GM13977 (cell line): ENCODE measurements around the gene TMIGD1.

Experiments
- DNase-seq: peaks from one replicate; pipeline ENCODE4 v3.0.0; 2012; ENCODE audit warnings: low spot score
- in situ Hi-C: fragments of 300-500 bp; cut with MboI; formaldehyde crosslinking; loops from one replicate; pipeline ENCODE4 v1.12.0; 2022; ENCODE audit warnings: low sequenced_read_pairs, low pct_unique_long_range_greater_than_20kb, mixed read lengths, inconsistent platforms; ENCODE audit not compliant: unreplicated experiment
- TF ChIP-seq, protein P1 (sequence below): IDR thresholded peaks from 2 replicates; pipeline ENCODE4 v1.5.1; 2012; ENCODE audit warnings: mild to moderate bottlenecking, control low read depth; ENCODE audit not compliant: insufficient read depth; ENCODE audit errors: extremely low read depth, missing control alignments

The TMIGD1 gene

DNA sequence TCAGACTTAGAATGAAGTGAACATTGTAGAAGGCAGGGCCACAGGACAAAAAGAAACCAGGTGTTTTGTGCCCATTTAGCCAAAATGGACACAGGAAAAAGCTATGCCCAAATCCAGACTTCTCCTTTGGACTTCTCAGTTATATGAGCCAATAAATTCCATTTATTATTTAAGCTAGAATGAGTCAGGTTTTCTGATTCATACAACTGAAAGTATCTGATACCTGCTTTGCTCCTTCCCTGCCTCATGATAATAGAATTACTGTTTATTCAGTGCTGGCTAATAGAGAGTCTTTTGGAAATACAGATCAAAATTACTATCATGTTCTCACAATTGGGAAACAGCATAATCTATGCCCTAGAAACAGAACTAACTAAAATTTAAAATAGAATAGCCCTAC, 36.1 kb upstream of the TMIGD1 start:
- TF ChIP-seq, protein P1, sequence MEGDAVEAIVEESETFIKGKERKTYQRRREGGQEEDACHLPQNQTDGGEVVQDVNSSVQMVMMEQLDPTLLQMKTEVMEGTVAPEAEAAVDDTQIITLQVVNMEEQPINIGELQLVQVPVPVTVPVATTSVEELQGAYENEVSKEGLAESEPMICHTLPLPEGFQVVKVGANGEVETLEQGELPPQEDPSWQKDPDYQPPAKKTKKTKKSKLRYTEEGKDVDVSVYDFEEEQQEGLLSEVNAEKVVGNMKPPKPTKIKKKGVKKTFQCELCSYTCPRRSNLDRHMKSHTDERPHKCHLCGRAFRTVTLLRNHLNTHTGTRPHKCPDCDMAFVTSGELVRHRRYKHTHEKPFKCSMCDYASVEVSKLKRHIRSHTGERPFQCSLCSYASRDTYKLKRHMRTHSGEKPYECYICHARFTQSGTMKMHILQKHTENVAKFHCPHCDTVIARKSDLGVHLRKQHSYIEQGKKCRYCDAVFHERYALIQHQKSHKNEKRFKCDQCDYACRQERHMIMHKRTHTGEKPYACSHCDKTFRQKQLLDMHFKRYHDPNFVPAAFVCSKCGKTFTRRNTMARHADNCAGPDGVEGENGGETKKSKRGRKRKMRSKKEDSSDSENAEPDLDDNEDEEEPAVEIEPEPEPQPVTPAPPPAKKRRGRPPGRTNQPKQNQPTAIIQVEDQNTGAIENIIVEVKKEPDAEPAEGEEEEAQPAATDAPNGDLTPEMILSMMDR: no peak
- in situ Hi-C loops: no loop called here
- no peak for DNase-seq

DNA sequence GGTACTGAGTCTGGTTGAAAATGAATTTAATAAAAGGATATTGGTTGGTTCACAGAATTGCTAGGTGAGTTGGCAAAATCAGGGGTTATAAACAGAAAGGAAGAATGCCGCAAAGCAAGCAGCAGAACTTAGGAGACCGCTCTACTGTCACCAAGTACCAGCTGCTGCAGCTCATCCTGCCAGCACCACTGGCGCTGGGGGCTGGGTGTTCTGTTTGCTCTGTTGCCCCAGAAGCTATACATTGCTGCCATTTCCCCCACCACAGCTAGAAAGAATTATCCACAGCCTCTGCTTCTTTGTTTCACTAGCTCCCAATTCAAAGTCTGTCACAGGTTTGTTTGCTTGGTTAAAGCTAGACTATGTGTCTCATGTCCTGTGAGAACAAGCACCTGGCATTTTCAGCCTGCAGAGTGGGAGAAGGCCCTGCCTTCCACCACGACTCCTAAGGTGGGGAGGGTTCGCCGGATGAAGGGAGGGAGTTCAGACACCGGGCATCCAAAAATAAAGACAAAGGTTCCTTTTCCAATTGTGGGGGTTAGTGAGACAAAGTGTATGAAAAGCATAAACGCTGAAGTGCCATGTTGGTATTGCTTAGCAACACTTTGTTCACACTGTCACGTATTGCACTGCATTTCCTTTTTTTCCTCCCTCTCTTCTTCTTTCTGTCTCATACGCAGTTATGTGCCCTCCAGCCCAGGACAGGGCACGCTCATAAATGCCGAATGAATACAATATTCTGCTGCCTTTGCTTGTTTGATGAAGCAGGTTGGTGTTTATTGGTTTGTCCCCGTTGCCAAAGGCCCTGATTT, 35.3 kb upstream of the TMIGD1 start:
- no peak for DNase-seq
- in situ Hi-C loops: no loop called here
- TF ChIP-seq, protein P1: no peak

DNA sequence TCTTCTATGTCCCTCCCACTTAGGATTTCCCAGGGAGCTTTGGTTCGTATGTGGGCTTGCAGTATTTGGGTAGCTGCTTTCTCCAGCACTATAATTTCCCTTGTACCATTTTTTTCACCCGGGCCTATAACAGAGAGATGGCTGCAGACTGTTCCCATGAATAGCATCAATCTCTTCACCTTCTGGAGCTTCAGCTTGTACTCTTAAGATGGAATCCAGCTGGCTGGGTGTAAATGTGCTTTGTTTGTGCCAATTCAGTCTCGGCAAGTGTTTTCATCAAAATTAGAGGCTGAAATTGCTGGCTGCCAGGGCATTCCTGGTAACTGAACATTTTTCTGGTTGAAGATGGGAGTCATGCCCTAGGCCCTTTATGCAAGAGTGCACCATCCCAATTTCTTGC, 32.7 kb upstream of the TMIGD1 start:
- DNase-seq: no peak
- TF ChIP-seq, protein P1: no peak
- in situ Hi-C loops: no loop called here

DNA sequence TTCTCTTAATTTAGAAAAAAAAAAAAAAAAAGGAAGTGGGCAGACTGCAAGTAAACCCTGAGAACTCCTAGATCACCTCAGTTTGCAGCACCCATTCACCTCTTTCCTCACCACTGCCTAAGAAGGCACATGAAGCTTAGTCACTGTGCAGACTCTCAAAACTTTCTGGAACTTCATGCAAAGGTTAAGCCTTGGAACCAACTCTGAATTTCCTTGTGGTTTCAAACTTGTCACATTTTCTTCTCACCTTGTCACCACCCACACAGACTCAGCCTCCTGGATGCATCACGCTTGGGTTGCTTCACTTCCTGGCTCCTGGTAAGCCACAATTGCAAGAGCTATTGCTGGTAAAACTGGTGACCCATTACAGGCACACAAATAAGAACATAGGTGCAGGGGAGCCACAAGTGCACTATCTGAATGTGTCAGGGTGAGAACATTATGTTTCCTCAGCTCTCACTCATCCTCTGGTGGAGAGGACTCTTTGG, 29.9 kb upstream of the TMIGD1 start:
- in situ Hi-C loops: no loop called here
- peak; percentile 63 for DNase-seq
- TF ChIP-seq, protein P1: no peak

DNA sequence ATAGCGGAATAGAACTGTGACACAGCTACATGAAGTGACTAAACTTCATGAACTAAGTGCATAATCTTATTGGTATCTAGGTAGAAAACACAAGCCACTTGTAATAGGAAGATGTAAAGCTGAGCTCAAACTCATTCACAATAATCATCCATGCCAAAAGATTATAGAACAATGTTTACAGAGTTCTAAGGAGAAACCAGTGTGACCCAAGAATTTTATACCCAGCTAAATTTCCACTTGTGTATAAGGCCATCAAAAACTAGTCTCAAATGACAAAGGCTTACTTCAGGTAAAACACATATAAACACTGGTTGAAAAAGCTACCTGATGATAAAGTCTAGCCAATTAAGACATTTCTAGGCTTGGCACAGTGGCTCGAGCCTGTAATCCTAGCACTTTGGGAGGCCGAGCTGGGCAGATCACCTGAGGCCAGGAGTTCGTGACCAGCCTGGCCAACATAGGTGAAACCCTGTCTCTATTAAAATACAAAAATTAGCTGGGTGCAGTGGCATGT, 28.0 kb upstream of the TMIGD1 start:
- no peak for DNase-seq
- in situ Hi-C loops: no loop called here
- TF ChIP-seq, protein P1: no peak

DNA sequence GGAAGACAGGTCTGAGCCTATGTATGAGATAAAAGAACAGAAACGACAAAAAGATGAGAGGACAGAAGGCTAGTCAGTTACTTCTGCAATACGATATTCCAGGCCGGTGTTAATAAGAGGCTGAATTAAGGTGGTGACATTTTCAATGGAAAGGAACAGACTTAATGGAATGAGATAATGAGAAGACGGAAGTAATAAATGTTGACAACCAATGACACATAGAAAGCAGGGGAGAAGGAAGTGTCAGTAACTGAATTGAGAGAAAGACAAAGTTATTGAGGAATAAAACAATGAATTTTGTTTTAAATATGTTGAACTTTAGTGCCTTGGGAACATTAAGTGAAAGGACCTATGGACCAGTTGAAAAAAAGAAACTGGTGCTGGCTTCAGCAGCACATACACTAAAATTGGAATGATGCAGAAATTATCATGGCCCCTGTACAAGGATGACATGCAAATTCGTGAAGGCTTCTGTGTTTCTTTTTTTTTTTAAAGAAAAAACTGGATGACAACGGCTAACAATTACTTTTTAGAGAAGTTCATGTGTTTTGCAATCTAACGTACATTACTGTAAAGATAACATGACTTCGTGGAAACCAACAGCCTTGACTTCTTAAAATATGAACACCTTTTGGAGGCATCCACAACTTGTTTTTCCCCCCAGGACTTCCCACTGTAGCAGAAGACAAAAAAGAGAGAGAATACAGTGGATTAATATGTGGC, 26.4 kb upstream of the TMIGD1 start:
- TF ChIP-seq, protein P1: no peak
- in situ Hi-C loops: no loop called here
- DNase-seq: no peak
